Right atrium auricular region (tissue), 2 donors: Measurements from ENCODE around the gene NTRK3. TPM values are rescaled to one million over a fixed set of nuclear protein-coding genes. Genes with fewer than 3 reads are reported as not detected.

ENCODE experiments used
- DNase-seq: peaks from one replicate; pipeline ENCODE4 v3.0.0-alpha.2; 2019; ENCODE audit warnings: low spot score
- H3K27ac ChIP-seq, 2 donors: fragments of 200-600 bp; sonication (generic); 1 replicate in 1 of 2; 2 replicates in 1 of 2; pipeline ENCODE4 v1.5.1; 2016 to 2019
- H3K27me3 ChIP-seq, 2 donors: fragments of 200-600 bp; sonication (generic); one replicate each; pipeline versions ENCODE4 v1.5.1 to v1.6.0; 2017 to 2019
- H3K36me3 ChIP-seq: fragments of 200-600 bp; sonication (generic); one replicate; pipeline ENCODE4 v1.5.1; 2016
- H3K4me1 ChIP-seq, 2 donors: fragments of 200-600 bp; sonication (generic); one replicate each; pipeline versions ENCODE4 v1.5.1 to v1.6.0; 2017 to 2019
- H3K4me3 ChIP-seq, 2 donors: fragments of 200-600 bp; sonication (generic); 1 replicate in 1 of 2; 2 replicates in 1 of 2; pipeline ENCODE4 v1.5.1; 2017 to 2019; ENCODE audit warnings: mild to moderate bottlenecking in 1 of 2, moderate library complexity in 1 of 2
- H3K9me3 ChIP-seq, 2 donors: fragments of 200-600 bp; sonication (generic); one replicate each; pipeline ENCODE4 v1.5.1; 2019
- CTCF ChIP-seq, 2 donors: fragments of 200-600 bp; sonication (generic); IDR thresholded peaks; one replicate each; pipeline ENCODE4 v1.5.1; 2019; ENCODE audit warnings: antibody characterized with exemption in 2 of 2
- total RNA-seq, 2 donors: library from RNA; depleted of rRNA; stranded (reverse); fragments of >200 nt; gene quantifications; one replicate each; pipeline ENCODE4 v1.1.0, GENCODE V29; 2016

The NTRK3 gene
- total RNA-seq, 2 donors from 2014 or later: 1.5 to 4.5 TPM

GRCh38 chr15:88300089-88300488 is 43.5 kb upstream of the NTRK3 start:
- no peak for DNase-seq
- Histone ChIP-seq H3K4me1 (no peaks in the 10 kb centered on the region), H3K27ac (no peak overlapping the region), H3K27me3 (no peaks in the 10 kb centered on the region), H3K9me3 (no peaks in the 10 kb centered on the region), H3K36me3 (no peaks in the 10 kb centered on the region), H3K4me3 (no peak overlapping the region)
- TF ChIP-seq CTCF (IDR thresholded peaks at IDR 0.05): no peak

GRCh38 chr15:88299497-88299896 is 43.0 kb upstream of the NTRK3 start:
- no peak for TF ChIP-seq CTCF (IDR thresholded peaks at IDR 0.05)
- no peak for DNase-seq
- H3K36me3 ChIP-seq: no peaks in the 10 kb centered on the region
- no peaks in the 10 kb centered on the region for H3K27me3 ChIP-seq
- H3K4me1 ChIP-seq: no peaks in the 10 kb centered on the region
- H3K27ac ChIP-seq: no peak overlapping the region
- no peak overlapping the region for H3K4me3 ChIP-seq
- no peaks in the 10 kb centered on the region for H3K9me3 ChIP-seq

GRCh38 chr15:88288661-88289060 is 32.1 kb upstream of the NTRK3 start:
- Histone ChIP-seq H3K4me3 (no peak overlapping the region), H3K36me3 (no peaks in the 10 kb centered on the region), H3K27me3 (no peaks in the 10 kb centered on the region), H3K27ac (no peak overlapping the region), H3K4me1 (no peaks in the 10 kb centered on the region), H3K9me3 (no peaks in the 10 kb centered on the region)
- DNase-seq: no peak
- TF ChIP-seq CTCF (IDR thresholded peaks at IDR 0.05): no peak

- Histone ChIP-seq H3K36me3 (no peaks in the 10 kb centered on the region), H3K4me1 (no peaks in the 10 kb centered on the region), H3K4me3 (no peak overlapping the region), H3K27ac (no peak overlapping the region), H3K27me3 (no peaks in the 10 kb centered on the region), H3K9me3 (no peaks in the 10 kb centered on the region)
- no peak for DNase-seq
- TF ChIP-seq CTCF (IDR thresholded peaks at IDR 0.05): no peak
Observed at GRCh38 chr15:88288206-88288605, 31.7 kb upstream of the NTRK3 start.

- Histone ChIP-seq H3K27ac (no peak overlapping the region), H3K4me1 (no peaks in the 10 kb centered on the region), H3K4me3 (no peak overlapping the region), H3K27me3 (no peaks in the 10 kb centered on the region), H3K9me3 (peaks cover 0 to 5% of the 10 kb centered on the region in 2 donors), H3K36me3 (no peaks in the 10 kb centered on the region)
- no peak for DNase-seq
- TF ChIP-seq CTCF (IDR thresholded peaks at IDR 0.05): no peak
Observed at GRCh38 chr15:88284318-88284998, 27.9 kb upstream of the NTRK3 start.

GRCh38 chr15:88282614-88283013 is 26.1 kb upstream of the NTRK3 start:
- H3K27ac ChIP-seq: no peak overlapping the region
- H3K9me3 ChIP-seq: peaks cover 0 to 5% of the 10 kb centered on the region in 2 donors
- no peaks in the 10 kb centered on the region for H3K36me3 ChIP-seq
- no peak overlapping the region for H3K4me3 ChIP-seq
- H3K4me1 ChIP-seq: no peaks in the 10 kb centered on the region
- TF ChIP-seq CTCF (IDR thresholded peaks at IDR 0.05): no peak
- no peak for DNase-seq
- H3K27me3 ChIP-seq: no peaks in the 10 kb centered on the region
